ENCODE results near the gene TXNDC8. TPM values are rescaled to one million over a fixed set of nuclear protein-coding genes. Genes with fewer than 3 reads are reported as not detected.

The TXNDC8 gene
- total RNA-seq, 1 donor from 2014 or later, result not detected

GRCh38 chr9:110259566-110259965 is 78.1 kb downstream of the TXNDC8 start:
- H3K27me3 Mint-ChIP-seq, result peaks cover 29% of the 10 kb centered on the region
- peaks cover 15% of the 10 kb centered on the region for H3K4me1 Mint-ChIP-seq (ENCODE audit: low read depth)
- H3K27ac Mint-ChIP-seq, result no peak overlapping the region
- no peak for DNase-seq (ENCODE audit: low spot score, unreplicated experiment)
- no peak overlapping the region for H3K4me3 Mint-ChIP-seq (ENCODE audit: low read depth)
- no peaks in the 10 kb centered on the region for H3K9me3 Mint-ChIP-seq (ENCODE audit: low read depth)
- no peaks in the 10 kb centered on the region for H3K36me3 Mint-ChIP-seq (ENCODE audit: insufficient read depth)
- TF ChIP-seq CTCF (IDR thresholded peaks at IDR 0.05; ENCODE audit: unreplicated experiment), result no peak

GRCh38 chr9:110258690-110259091 is 79.0 kb downstream of the TXNDC8 start:
- Mint-ChIP-seq H3K27me3 (peaks cover 29% of the 10 kb centered on the region), H3K4me1 (ENCODE audit: low read depth) (peaks cover 20% of the 10 kb centered on the region), H3K9me3 (ENCODE audit: low read depth) (no peaks in the 10 kb centered on the region), H3K36me3 (ENCODE audit: insufficient read depth) (no peaks in the 10 kb centered on the region), H3K27ac (no peak overlapping the region), H3K4me3 (ENCODE audit: low read depth) (no peak overlapping the region)
- no peak for TF ChIP-seq CTCF (IDR thresholded peaks at IDR 0.05; ENCODE audit: unreplicated experiment)
- no peak for DNase-seq (ENCODE audit: low spot score, unreplicated experiment)

DNA sequence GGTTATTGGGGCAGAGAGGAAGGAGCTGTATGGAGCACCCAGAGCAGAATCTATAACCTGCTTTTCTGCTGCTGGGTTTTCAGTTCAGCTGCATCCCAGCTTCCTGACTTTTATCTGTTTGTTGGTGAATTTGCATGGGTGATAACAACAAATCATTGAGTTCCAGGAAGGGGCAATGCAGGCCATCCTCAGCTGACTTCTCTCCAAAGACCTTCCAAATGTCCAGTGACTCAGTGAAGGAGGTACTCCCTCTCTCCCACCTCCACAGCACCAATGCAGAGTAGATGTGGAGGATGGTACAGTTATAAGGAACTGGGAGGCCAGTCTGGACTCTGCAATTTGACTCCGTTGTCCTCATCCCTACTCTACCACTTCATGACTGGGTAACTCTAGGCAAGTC is 79.7 kb downstream of the TXNDC8 start:
- H3K4me3 Mint-ChIP-seq (ENCODE audit: low read depth), result no peak overlapping the region

DNA sequence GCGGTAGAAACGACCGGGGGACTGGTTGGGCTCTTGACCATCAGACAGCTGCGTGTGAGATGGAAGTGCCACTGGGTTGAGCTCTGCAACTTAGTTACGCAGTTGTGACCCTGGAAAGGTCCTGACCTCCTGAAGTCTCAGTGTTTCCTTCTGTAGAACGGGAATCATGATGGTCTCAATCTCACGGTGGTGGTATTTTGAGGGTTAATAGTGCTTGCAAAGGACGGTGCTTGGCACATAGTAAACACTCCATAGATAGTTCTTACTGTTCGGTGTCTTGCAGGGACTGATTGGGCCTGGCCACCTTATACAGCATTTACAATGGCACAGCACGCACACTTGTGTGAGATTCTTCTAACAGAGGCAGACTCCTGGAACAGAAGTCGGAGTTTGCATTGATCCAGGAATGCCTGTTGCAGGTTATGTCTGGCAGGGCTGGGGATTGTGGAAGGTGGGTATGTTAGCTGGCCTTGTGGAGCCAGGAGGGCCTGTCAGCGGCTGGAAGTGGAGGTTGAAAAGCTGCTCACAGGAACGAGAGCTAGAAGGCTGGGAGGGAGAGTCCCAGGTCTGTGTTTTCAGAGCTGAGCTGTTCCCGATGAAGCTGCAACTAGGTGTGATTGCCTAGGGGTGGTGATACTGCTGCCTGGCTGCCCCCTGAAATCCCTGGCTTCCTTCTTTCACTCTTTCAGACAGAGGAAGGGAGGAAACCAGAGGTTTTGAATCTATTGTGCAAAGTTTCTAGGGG is 80.4 kb downstream of the TXNDC8 start:
- peak overlapping the region; percentile 96 for H3K4me3 Mint-ChIP-seq (ENCODE audit: low read depth)
- peaks cover 26% of the 10 kb centered on the region for H3K27me3 Mint-ChIP-seq
- peaks cover 26% of the 10 kb centered on the region for H3K4me1 Mint-ChIP-seq (ENCODE audit: low read depth)
- DNase-seq (ENCODE audit: low spot score, unreplicated experiment), result no peak
- H3K9me3 Mint-ChIP-seq (ENCODE audit: low read depth), result no peaks in the 10 kb centered on the region
- no peak for TF ChIP-seq CTCF (IDR thresholded peaks at IDR 0.05; ENCODE audit: unreplicated experiment)
- H3K27ac Mint-ChIP-seq, result peak overlapping the region; percentile 96
- peaks cover 1% of the 10 kb centered on the region for H3K36me3 Mint-ChIP-seq (ENCODE audit: insufficient read depth)

More for the DNA sequence above, 79.7 kb downstream of the TXNDC8 start:
- Mint-ChIP-seq H3K36me3 (ENCODE audit: insufficient read depth) (peaks cover 1% of the 10 kb centered on the region), H3K27me3 (peaks cover 29% of the 10 kb centered on the region), H3K9me3 (ENCODE audit: low read depth) (no peaks in the 10 kb centered on the region), H3K27ac (no peak overlapping the region), H3K4me1 (ENCODE audit: low read depth) (peaks cover 23% of the 10 kb centered on the region)
- no peak for DNase-seq (ENCODE audit: low spot score, unreplicated experiment)
- no peak for TF ChIP-seq CTCF (IDR thresholded peaks at IDR 0.05; ENCODE audit: unreplicated experiment)

DNA sequence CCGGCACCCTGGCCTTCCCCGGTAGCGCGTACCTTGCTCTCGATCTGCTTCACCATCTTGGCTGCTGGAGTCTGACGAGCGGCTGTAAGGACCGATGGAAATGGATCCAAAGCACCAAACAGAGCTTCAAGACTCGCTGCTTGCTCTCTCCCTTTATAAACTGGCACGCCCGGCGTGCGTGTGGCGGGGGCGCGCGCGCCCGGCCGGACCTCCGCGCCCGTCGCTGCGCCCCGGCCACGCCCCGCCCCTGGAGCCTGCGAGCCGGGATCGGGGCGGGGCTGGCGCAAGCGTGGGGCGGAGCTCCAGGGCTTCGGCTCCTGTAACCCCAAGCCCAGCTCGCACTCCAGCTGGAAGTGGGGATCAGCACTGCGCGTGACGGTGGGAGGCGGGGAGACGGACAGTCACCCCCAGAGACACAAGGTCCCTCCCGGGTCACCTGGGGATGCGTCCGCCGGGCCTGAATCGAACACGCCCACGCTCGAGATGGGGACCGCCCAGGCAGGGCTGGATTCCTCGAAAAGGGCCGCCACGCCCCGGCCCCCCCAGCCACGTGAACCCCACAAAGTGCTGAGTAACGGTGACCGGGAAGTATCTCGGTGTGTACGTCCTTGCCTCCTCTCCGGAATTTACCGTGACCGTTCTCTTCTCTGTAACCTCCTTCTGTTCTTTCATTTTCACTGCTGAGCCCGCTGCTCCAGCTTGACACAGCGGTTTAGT is 81.1 kb downstream of the TXNDC8 start, which contains the start of gene TXN:
Gene TXN, minus strand, starts transcription at position 128 of the 717 bp plus-strand sequence. Its CDS starts 72 bp downstream, at position 56.
- H3K27ac Mint-ChIP-seq, result peak within 1 kb of the TSS; percentile 98
- peaks cover 1% of the 10 kb centered on the region for H3K36me3 Mint-ChIP-seq (ENCODE audit: insufficient read depth)
- no peak for TF ChIP-seq CTCF (IDR thresholded peaks at IDR 0.05; ENCODE audit: unreplicated experiment)
- DNase-seq (ENCODE audit: low spot score, unreplicated experiment), result peak; percentile 75
- H3K9me3 Mint-ChIP-seq (ENCODE audit: low read depth), result no peaks in the 10 kb centered on the region
- peak within 1 kb of the TSS; percentile 96 for H3K4me3 Mint-ChIP-seq (ENCODE audit: low read depth)
- peaks cover 26% of the 10 kb centered on the region for H3K27me3 Mint-ChIP-seq
- H3K4me1 Mint-ChIP-seq (ENCODE audit: low read depth), result peaks cover 26% of the 10 kb centered on the region

Data from progenitor cell of endocrine pancreas (in vitro differentiated cells).